ENCODE measurements around the gene SMAD7.

DNA sequence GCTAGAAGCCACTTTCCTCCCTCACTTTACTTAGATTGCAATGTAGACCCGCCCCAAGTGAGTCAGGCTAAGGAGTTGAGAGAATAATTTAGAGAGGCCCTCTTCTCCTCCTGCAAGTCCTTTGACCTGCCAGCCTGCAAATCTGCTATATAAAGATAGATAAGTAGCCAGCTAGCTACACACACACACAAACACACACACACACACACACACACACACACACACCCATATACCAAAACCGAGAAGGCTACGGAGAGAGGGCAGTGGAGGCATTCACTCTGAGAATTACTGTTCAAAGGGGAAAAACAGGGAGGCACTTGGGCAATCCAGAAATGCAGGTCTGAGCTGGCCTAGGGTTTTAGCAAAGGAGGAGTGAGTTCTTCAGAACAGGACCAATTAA lies 23.0 kb upstream of the SMAD7 start:
- TF ChIP-seq CTCF (IDR thresholded peaks at IDR 0.05) (no peak), POLR2A (IDR thresholded peaks at IDR 0.05) (no peak)

Measured in body of pancreas (tissue), 4 donors.